OCI-LY3 (cell line): ENCODE measurements around the gene MTHFD1L.
A peak's percentile ranks its signal among the peaks of the same experiment; 100 is the strongest.

Experiments used
- H2AFZ ChIP-seq: fragments of 200-600, 300-600 bp; shearing (Covaris generic); 2 replicates; pipeline ENCODE4 v1.6.0; 2014; ENCODE audit warnings: antibody characterized with exemption, low read depth, low read length
- H3K27ac ChIP-seq: fragments of 200-600, 300-600 bp; sonication (generic); 2 replicates; pipeline ENCODE4 v1.5.1; 2014; ENCODE audit warnings: mild to moderate bottlenecking, low read length, moderate library complexity, mixed read lengths
- H3K27me3 ChIP-seq: fragments of 200-600, 300-600 bp; sonication (generic); 2 replicates; pipeline ENCODE4 v1.6.1; 2014; ENCODE audit warnings: low read depth, low read length, mixed read lengths
- H3K36me3 ChIP-seq: fragments of 200-600, 300-600 bp; sonication (generic); replicated peaks from 2 replicates; pipeline ENCODE3; 2014; ENCODE audit warnings: low read depth, low read length, mixed read lengths
- H3K4me1 ChIP-seq: fragments of 300-600, 200-600 bp; sonication (generic); 2 replicates; pipeline ENCODE4 v1.6.1; 2014; ENCODE audit warnings: low read length, mixed read lengths
- H3K4me2 ChIP-seq: fragments of 200-600, 300-600 bp; sonication (generic); 2 replicates; pipeline ENCODE4 v1.6.1; 2014; ENCODE audit warnings: low read length, mixed read lengths
- H3K4me3 ChIP-seq: fragments of 300-600, 200-600 bp; sonication (generic); 2 replicates; pipeline ENCODE4 v1.5.1; 2014; ENCODE audit warnings: antibody characterized with exemption, mild to moderate bottlenecking, low read length, moderate library complexity
- H3K79me2 ChIP-seq: fragments of 300-600, 200-600 bp; shearing (Covaris generic); 2 replicates; pipeline ENCODE4 v1.6.1; 2014; ENCODE audit warnings: mild to moderate bottlenecking, low read length, mixed read lengths
- H3K9ac ChIP-seq: fragments of 300-600, 200-600 bp; shearing (Covaris generic); 2 replicates; pipeline ENCODE4 v1.6.0; 2014; ENCODE audit warnings: mild to moderate bottlenecking, low read length, moderate library complexity
- H3K9me3 ChIP-seq: fragments of 200-600, 300-600 bp; shearing (Covaris generic); 2 replicates; pipeline ENCODE4 v1.6.1; 2014; ENCODE audit warnings: low read length, mixed read lengths; ENCODE audit not compliant: insufficient read depth
- H4K20me1 ChIP-seq: fragments of 200-600, 300-600 bp; sonication (generic); 2 replicates; pipeline ENCODE4 v1.6.1; 2016; ENCODE audit warnings: low read length, mixed read lengths; ENCODE audit not compliant: insufficient read depth
- CTCF ChIP-seq: fragments of 200-600, 300-600 bp; sonication (generic); IDR thresholded peaks from 2 replicates; pipeline ENCODE4 v1.5.1; 2014; ENCODE audit warnings: antibody characterized with exemption, low read length, low read depth
- EZH2phosphoT487 ChIP-seq: fragments of 200-600 bp; shearing (Covaris generic); IDR thresholded peaks from 2 replicates; pipeline ENCODE4 v1.6.1; 2018; ENCODE audit warnings: antibody characterized with exemption, mixed run types, low read depth

The MTHFD1L gene

GRCh38 chr6:150994026-150994425 is 128.5 kb downstream of the MTHFD1L start:
- H3K9ac ChIP-seq = no peak overlapping the region
- H3K79me2 ChIP-seq = no peaks in the 10 kb centered on the region
- H3K9me3 ChIP-seq = no peaks in the 10 kb centered on the region
- H3K27me3 ChIP-seq = no peaks in the 10 kb centered on the region
- H3K36me3 ChIP-seq = peaks cover 14% of the 10 kb centered on the region
- H3K4me3 ChIP-seq = no peak overlapping the region
- H2AFZ ChIP-seq = no peak overlapping the region
- no peak for TF ChIP-seq EZH2phosphoT487
- TF ChIP-seq CTCF = no peak
- H4K20me1 ChIP-seq = no peaks in the 10 kb centered on the region
- H3K4me2 ChIP-seq = no peak overlapping the region
- H3K4me1 ChIP-seq = no peaks in the 10 kb centered on the region
- H3K27ac ChIP-seq = no peak overlapping the region

- no peak for TF ChIP-seq CTCF
- no peak overlapping the region for H2AFZ ChIP-seq
- H4K20me1 ChIP-seq = no peaks in the 10 kb centered on the region
- no peak overlapping the region for H3K27ac ChIP-seq
- H3K4me3 ChIP-seq = no peak overlapping the region
- peaks cover 14% of the 10 kb centered on the region for H3K36me3 ChIP-seq
- H3K79me2 ChIP-seq = no peaks in the 10 kb centered on the region
- H3K9me3 ChIP-seq = no peaks in the 10 kb centered on the region
- H3K4me1 ChIP-seq = peaks cover 22% of the 10 kb centered on the region
- no peak overlapping the region for H3K9ac ChIP-seq
- H3K4me2 ChIP-seq = no peak overlapping the region
- H3K27me3 ChIP-seq = no peaks in the 10 kb centered on the region
Observed at GRCh38 chr6:150996968-150997367, 131.5 kb downstream of the MTHFD1L start.

- Histone ChIP-seq H3K27me3 (no peaks in the 10 kb centered on the region), H3K4me2 (no peak overlapping the region)
Observed at GRCh38 chr6:150999107-150999506, 133.6 kb downstream of the MTHFD1L start.

GRCh38 chr6:150999576-150999975 is 134.1 kb downstream of the MTHFD1L start:
- Histone ChIP-seq H3K4me3 (no peak overlapping the region), H3K4me2 (peak overlapping the region; percentile 6; the same call in 1 of the 2 replicates), H3K9ac (no peak overlapping the region), H3K4me1 (peaks cover 32% of the 10 kb centered on the region), H2AFZ (no peak overlapping the region), H3K36me3 (peaks cover under 1% of the 10 kb centered on the region), H4K20me1 (no peaks in the 10 kb centered on the region), H3K79me2 (no peaks in the 10 kb centered on the region), H3K27me3 (no peaks in the 10 kb centered on the region), H3K27ac (no peak overlapping the region), H3K9me3 (no peaks in the 10 kb centered on the region)
- no peak for TF ChIP-seq CTCF
- TF ChIP-seq EZH2phosphoT487 = no peak

More at GRCh38 chr6:150999107-150999506, 133.6 kb downstream of the MTHFD1L start:
- Histone ChIP-seq H2AFZ (no peak overlapping the region), H3K4me1 (peaks cover 27% of the 10 kb centered on the region), H3K9ac (no peak overlapping the region), H3K36me3 (peaks cover 5% of the 10 kb centered on the region), H3K79me2 (no peaks in the 10 kb centered on the region), H3K4me3 (no peak overlapping the region), H4K20me1 (no peaks in the 10 kb centered on the region), H3K27ac (no peak overlapping the region), H3K9me3 (no peaks in the 10 kb centered on the region)
- TF ChIP-seq CTCF (no peak), EZH2phosphoT487 (no peak)
